PC-3 (cell line): ENCODE results near the gene NPAS1. TPM values are rescaled to one million over a fixed set of nuclear protein-coding genes. Genes with fewer than 3 reads are reported as not detected.

Experiments
- ATAC-seq: fragments of 200-7000 bp; cut with Tn5 transposase; 2 replicates; pipeline ENCODE4 v1.9.1; 2020; ENCODE audit warnings: mild to moderate bottlenecking, moderate library complexity
- BruUV-seq: library from RNA; stranded (reverse); fragments of 400-500 nt; replicated peaks from 2 replicates; lab custom pipeline; 2021; lab: Mats Ljungman, UMichigan
- CTCF ChIA-PET: fragments of 300-600 bp; sonication (Branson Sonifier 250); formaldehyde crosslinking; loops from one replicate; lab custom pipeline; 2022; ENCODE audit warnings: antibody characterized with exemption; lab: Charles Lee
- POLR2A ChIA-PET: fragments of 300-600 bp; sonication (Branson Sonifier 250); formaldehyde crosslinking; loops from one replicate; lab custom pipeline; 2022; ENCODE audit warnings: antibody characterized with exemption; ENCODE audit not compliant: unreplicated experiment; lab: Charles Lee
- DNase-seq: peaks from one replicate; pipeline ENCODE4 v3.0.0-alpha.2; 2015
- H2AFZ ChIP-seq: fragments of 300-600 bp; sonication (generic); 2 replicates; pipeline ENCODE4 v1.6.0; 2016; ENCODE audit warnings: antibody characterized with exemption, low read length
- H3F3A ChIP-seq: fragments of 300-600 bp; sonication (generic); one replicate; pipeline ENCODE4 v1.6.0; 2017; ENCODE audit warnings: antibody characterized with exemption, low read length, control low read depth, mild to moderate bottlenecking; ENCODE audit not compliant: unreplicated experiment
- H3K27ac ChIP-seq: fragments of 300-600 bp; sonication (generic); 2 replicates; pipeline ENCODE4 v1.5.1; 2016; ENCODE audit warnings: mild to moderate bottlenecking, low read length
- H3K27me3 ChIP-seq: fragments of 300-600 bp; sonication (generic); 2 replicates; pipeline ENCODE4 v1.6.1; 2016; ENCODE audit warnings: low read length, mixed read lengths
- H3K36me3 ChIP-seq: fragments of 300-600 bp; sonication (generic); 2 replicates; pipeline ENCODE4 v1.6.1; 2016; ENCODE audit warnings: low read depth, mixed run types, low read length, mixed read lengths
- H3K4me1 ChIP-seq: fragments of 300-600 bp; sonication (generic); 2 replicates; pipeline ENCODE4 v1.5.1; 2016; ENCODE audit warnings: low read length; ENCODE audit not compliant: insufficient read depth
- H3K4me2 ChIP-seq: fragments of 300-600 bp; sonication (generic); 2 replicates; pipeline ENCODE4 v1.6.0; 2016; ENCODE audit warnings: low read length
- H3K4me3 ChIP-seq: fragments of 300-600 bp; sonication (generic); 2 replicates; pipeline ENCODE4 v1.5.1; 2016; ENCODE audit warnings: mild to moderate bottlenecking, low read length, mixed read lengths
- H3K79me2 ChIP-seq: fragments of 300-600 bp; sonication (generic); 2 replicates; pipeline ENCODE4 v1.6.1; 2017; ENCODE audit warnings: low read length, mixed read lengths
- H3K9ac ChIP-seq: fragments of 300-600 bp; sonication (generic); 2 replicates; pipeline ENCODE4 v1.6.0; 2016; ENCODE audit warnings: mild to moderate bottlenecking, low read length
- H3K9me2 ChIP-seq: fragments of 300-600 bp; sonication (generic); replicated peaks from 2 replicates; pipeline ENCODE4 v1.6.1; 2016; ENCODE audit warnings: mixed run types, low read length, mixed read lengths
- H3K9me3 ChIP-seq: fragments of 300-600 bp; sonication (generic); 2 replicates; pipeline ENCODE4 v1.6.1; 2016; ENCODE audit warnings: low read length, mixed read lengths
- H4K20me1 ChIP-seq: fragments of 300-600 bp; sonication (generic); 2 replicates; pipeline ENCODE4 v1.6.1; 2016; ENCODE audit warnings: low read length, mixed read lengths
- EZH2 ChIP-seq: fragments of 300-600 bp; sonication (generic); IDR thresholded peaks from one replicate; pipeline ENCODE4 v1.6.1; 2017; ENCODE audit warnings: antibody characterized with exemption, mild to moderate bottlenecking, low read length; ENCODE audit not compliant: unreplicated experiment
- EZH2phosphoT487 ChIP-seq: fragments of 300-600 bp; sonication (generic); IDR thresholded peaks from 2 replicates; pipeline ENCODE4 v1.6.1; 2018; ENCODE audit warnings: mild to moderate bottlenecking, antibody characterized with exemption, low read length, borderline replicate concordance
- intact Hi-C: fragments of 100-400 bp; cut with micrococcal nuclease; formaldehyde crosslinking; loops from 2 replicates; pipeline ENCODE4 v1.9.0; 2023
- total RNA-seq: library from RNA; depleted of rRNA; stranded (reverse); fragments of >200 nt; gene quantifications from 2 replicates; pipeline ENCODE4 v1.2.3, GENCODE V29; 2014
- TF ChIP-seq, protein P1 (sequence below): fragments of 300-600 bp; sonication (generic); conservative IDR thresholded peaks from 2 replicates; pipeline ENCODE4 v1.5.1; 2017; ENCODE audit warnings: antibody characterized with exemption, low read depth, mild to moderate bottlenecking, low read length

Gene NPAS1
- total RNA-seq, 1 experiment from 2014 or later, result 1.6 TPM

DNA sequence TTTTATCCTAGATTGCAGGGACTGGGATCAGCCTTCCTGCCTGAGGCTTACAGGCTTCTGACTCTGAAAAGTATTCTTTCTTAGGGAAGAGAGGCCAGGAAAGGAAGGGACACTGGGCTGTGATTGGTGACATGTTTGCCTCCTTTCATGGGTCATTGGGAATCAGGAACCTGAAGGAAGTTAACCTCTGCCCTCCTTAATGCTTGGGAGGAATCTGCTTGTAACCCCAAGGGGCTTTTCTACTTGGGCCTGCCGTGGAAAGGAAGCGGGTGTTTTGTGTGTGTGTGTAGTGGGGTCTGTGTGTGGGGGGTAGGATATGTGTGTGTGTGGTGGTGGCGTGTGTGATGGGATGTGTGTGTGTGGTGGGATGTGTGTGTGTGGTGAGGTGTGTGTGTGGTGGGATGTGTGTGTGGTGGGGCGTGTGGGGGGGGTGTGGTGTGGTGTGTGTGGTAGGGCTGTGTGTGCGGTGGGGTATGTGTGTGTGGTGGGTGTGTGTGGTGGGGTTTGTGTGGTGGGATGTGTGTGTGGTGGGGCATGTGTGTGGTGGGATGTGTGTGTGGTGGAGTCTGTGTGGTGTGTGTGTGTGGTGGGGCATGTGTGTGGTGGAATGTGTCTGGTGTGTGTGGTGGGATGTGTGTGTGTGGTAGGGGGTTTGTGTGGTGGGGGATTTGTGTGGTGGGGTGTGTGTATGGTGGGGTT is 41.3 kb upstream of the NPAS1 start:
- no peaks in the 10 kb centered on the region for H3K9me3 ChIP-seq
- H3F3A ChIP-seq, result no peaks in the 10 kb centered on the region
- H3K27me3 ChIP-seq, result no peaks in the 10 kb centered on the region
- no peak for DNase-seq
- H4K20me1 ChIP-seq, result no peaks in the 10 kb centered on the region
- H2AFZ ChIP-seq, result no peak overlapping the region
- no peak overlapping the region for H3K4me2 ChIP-seq
- no TSS peak for BruUV-seq
- peaks cover 17% of the 10 kb centered on the region; the same call in 1 of the 2 replicates for H3K4me1 ChIP-seq
- H3K4me3 ChIP-seq, result no peak overlapping the region
- ChIA-PET POLR2A (no interaction called here), CTCF (no interaction called here)
- H3K9me2 ChIP-seq, result no peaks in the 10 kb centered on the region
- no peak overlapping the region for H3K9ac ChIP-seq
- no peaks in the 10 kb centered on the region for H3K79me2 ChIP-seq
- no peak for ATAC-seq
- H3K27ac ChIP-seq, result no peak overlapping the region
- no peak for TF ChIP-seq EZH2
- TF ChIP-seq, protein P1, sequence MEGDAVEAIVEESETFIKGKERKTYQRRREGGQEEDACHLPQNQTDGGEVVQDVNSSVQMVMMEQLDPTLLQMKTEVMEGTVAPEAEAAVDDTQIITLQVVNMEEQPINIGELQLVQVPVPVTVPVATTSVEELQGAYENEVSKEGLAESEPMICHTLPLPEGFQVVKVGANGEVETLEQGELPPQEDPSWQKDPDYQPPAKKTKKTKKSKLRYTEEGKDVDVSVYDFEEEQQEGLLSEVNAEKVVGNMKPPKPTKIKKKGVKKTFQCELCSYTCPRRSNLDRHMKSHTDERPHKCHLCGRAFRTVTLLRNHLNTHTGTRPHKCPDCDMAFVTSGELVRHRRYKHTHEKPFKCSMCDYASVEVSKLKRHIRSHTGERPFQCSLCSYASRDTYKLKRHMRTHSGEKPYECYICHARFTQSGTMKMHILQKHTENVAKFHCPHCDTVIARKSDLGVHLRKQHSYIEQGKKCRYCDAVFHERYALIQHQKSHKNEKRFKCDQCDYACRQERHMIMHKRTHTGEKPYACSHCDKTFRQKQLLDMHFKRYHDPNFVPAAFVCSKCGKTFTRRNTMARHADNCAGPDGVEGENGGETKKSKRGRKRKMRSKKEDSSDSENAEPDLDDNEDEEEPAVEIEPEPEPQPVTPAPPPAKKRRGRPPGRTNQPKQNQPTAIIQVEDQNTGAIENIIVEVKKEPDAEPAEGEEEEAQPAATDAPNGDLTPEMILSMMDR, result no peak
- TF ChIP-seq EZH2phosphoT487, result no peak
- no peaks in the 10 kb centered on the region for H3K36me3 ChIP-seq
- intact Hi-C loops, result no loop called here

DNA sequence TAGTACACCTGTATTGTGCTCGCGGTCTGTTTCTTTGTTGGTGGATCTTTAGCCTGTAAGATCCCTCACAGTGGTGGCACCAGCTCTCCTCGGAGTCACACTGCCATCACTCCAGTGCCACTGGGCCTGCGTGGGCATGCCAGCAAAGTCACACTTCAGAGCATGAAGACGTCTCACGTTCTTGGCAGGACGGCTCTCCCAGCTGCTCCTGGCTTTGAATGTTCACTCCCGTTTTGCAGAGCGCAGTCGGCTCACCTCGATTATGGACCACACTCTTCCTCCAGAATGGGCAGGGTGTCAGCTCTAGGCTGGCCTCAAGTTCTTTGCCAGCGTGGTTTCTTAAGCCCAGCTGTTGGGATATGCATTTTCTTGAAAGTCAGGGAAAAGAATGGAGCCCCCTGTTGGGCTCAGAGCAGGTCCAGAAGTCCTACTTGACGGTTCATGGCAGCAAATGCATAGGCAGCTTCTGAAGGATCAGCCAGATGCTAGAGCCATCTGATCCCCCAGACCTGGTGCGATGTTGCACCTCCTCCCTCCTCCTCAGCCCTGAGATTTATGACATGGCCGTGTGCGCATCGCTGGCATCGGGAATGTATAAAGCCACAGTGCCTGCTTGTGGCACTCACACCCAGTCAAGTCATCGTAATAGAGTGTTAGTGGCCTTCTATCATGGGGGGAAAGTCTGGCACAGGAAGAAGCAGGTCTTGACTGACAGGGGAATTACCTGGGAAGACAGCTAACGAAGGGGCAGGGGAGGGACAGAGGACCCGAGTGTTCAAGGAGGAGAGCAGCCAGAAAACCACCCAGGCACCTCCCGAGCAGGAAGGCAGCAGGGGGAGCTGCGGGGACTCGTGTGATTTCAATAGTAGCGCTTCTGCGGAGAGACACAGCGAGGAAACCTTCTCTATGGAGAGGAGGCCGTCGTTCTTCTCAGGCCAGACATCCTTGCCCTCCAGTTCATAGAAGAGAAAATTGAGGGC is 40.2 kb upstream of the NPAS1 start:
- H3K9me3 ChIP-seq, result no peaks in the 10 kb centered on the region
- POLR2A ChIA-PET, result no interaction called here
- peaks cover 7% of the 10 kb centered on the region; the same call in 1 of the 2 replicates for H3K79me2 ChIP-seq
- no peaks in the 10 kb centered on the region for H3F3A ChIP-seq
- DNase-seq, result no peak
- peaks cover 19% of the 10 kb centered on the region for H3K4me1 ChIP-seq
- H3K9me2 ChIP-seq, result no peaks in the 10 kb centered on the region
- H3K27ac ChIP-seq, result no peak overlapping the region
- no peak overlapping the region for H3K9ac ChIP-seq
- no peak overlapping the region for H3K4me2 ChIP-seq
- intact Hi-C loops, result no loop called here
- H4K20me1 ChIP-seq, result no peaks in the 10 kb centered on the region
- H3K36me3 ChIP-seq, result no peaks in the 10 kb centered on the region
- no peaks in the 10 kb centered on the region for H3K27me3 ChIP-seq
- no peak overlapping the region for H3K4me3 ChIP-seq
- no TSS peak for BruUV-seq
- H2AFZ ChIP-seq, result no peak overlapping the region
- TF ChIP-seq EZH2phosphoT487, result no peak
- TF ChIP-seq, protein P1, result no peak
- ATAC-seq, result no peak
- CTCF ChIA-PET, result no interaction called here
